Measurements from ENCODE around the gene GINS1.

Gene GINS1

DNA sequence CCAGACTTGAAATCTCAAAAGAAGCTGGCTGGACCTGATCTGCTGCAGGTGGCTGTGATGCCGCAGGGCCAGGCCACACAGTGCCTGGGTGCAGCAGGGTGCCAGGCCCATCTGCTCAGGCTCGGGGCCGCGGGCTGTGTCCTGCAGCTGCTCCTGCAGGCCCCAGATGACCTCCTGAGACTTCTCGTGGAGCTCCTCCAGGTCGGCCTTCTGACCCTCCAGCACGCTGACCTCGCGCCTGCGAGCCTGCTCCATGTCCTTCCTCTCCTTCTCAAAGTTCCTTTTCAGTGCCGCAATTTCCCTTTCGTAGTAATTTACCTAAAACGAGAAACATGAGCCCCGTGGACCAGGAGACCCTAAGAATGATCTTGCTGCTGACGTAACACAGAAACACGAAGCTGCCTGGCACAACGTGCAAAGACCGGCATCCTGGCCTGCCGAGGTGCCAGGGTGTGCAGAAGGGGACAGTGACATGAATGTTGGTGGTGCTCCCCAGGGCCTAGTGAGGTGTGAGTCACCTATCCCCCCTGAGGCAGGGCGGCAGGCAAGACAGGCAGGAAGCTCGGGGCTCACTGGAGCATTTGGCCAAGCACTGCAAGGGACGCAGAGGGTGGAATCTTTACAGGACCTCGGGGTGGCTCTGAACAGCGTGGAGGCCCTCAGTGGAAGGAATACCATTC is 71.6 kb downstream of the GINS1 start:
- DNase-seq, result no peak

DNA sequence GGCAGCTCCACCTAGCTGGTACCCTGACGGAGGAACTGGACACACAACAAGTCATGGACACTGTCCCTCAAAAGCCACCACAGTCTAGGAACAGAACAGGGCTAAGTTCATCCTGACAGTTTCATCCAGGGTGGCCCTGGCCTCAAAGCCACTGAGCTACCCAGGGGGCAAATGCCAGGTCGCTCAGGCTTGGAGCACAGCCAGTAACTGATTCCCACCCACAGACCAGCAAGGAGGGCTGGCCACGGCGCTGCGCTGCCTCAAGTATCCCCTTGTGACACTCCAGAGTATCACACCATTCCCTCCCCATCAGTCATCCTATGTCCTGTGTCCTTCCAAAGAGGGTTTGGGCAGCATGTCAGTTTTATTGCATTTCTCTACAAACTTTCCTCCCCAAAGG is 72.2 kb downstream of the GINS1 start:
- DNase-seq, result no peak

DNA sequence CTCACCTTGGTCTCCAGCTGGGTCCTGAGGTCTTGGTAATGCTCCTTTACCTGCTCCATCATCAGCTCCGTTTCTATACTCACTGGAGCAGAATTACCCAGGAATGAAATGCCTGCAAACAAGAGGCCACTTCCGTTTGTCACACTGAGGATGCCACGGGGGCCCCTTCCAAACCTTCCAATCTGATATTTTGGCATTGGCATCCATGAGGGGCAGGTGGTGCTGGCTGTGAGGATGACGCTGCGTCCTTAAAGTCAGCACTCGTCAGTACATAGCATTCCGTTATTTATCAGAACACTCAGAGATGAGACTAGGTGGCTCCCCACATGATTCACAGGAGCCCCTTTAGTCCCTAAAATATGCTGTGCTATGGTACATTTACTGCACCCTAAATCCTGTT is 72.7 kb downstream of the GINS1 start:
- no peak for DNase-seq

DNA sequence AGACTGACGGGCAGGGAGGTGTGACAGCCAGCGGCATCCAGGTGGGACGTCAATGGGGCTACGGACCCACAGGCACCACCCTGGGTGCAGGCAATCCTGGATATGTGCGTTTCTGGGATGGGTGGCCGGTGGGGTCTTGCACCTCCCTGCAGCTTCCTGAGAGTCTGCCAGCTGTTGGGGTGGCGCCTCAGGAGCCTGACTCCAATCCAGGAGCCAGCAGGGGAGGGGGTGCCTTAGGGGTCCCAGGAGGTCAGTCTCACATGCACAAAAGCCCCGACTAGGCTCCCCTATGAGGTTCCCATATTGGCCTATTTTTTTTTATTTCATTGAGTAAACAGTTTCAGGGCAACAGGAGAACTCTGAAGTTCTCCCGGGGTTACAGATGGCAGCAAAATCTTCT is 73.3 kb downstream of the GINS1 start:
- DNase-seq, result no peak

DNA sequence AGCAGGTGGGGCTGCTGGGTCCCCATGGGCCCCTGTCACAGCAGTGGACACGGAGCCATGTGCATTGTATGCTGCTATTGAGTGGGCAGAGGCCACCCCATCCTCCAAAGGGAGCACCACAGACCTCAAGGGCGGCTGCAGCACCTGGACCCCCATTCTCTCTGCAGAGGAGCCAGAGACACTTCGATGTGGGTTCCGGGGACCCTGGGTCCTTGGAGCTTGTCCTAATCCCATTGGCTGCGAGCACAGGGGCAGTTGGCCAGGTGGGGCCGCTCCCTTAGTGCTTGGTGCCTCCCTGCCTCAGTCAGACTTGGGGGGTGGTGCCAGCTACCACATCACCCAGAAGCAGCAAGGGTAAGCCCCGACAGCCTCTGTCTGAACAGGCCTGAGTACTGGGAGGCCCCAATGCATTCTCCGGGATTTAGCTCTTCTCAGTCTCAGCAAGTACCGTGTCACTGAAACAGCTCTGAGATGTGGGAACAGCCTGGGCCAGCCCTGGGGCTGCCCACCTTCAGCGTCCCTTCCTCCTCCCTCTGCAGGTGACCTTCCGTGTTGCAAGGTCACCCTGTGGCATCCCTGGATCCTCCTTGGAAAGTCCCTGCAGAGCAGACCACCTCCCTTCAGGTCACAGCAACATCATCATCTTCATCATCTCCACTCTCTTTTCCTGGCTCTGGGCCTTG is 73.9 kb downstream of the GINS1 start:
- no peak for DNase-seq

DNA sequence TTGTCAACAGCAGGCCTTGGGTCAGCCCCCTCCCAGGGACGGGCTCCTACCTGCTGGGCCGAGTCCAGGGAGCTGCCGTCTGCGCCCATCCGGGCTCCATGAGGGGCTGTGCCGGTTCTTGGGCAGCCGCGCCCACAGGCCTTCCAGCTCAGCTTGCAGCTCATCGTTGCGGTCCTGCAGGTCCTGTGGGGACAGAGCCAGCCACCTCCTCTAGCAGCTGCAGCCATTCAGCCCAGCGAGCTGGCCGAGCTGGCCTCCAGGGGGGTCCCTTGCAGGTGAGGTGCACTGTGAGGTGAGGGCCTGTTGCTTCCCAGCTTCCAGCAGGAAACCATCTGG is 74.4 kb downstream of the GINS1 start:
- no peak for DNase-seq

DNA sequence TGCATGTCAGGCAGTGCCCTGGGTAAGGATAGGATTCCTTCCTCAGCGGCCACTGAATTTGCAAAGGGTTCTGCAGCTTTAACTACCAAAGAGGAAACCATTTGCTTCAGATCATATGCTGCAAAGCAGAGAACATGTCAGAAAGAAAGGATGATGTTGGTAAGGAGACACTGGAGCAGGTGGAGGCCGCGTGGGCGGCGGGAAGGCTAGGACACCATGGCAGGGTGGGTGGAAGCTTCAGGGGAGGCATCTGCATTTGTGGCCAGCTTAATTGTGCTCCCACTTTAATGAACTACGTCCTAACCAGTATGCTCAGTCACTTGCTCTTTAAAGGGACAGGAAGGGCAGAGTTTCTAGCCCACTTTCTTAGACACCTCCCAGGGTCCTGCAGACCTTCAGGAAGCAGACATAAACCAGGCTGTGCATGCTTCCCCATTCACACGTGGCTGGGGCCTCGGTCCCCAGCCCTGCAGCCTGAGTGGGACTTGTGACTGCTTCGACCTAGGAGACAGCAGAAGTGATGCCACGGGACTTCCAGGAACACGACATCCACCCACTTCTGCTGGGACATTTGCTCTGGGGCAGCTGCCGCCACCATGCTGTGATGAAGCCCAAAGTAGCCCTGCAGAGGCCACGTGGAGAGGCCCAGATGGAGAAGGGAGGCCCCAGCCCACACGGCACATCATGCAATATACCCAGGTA is 76.1 kb downstream of the GINS1 start:
- DNase-seq, result no peak

DNA sequence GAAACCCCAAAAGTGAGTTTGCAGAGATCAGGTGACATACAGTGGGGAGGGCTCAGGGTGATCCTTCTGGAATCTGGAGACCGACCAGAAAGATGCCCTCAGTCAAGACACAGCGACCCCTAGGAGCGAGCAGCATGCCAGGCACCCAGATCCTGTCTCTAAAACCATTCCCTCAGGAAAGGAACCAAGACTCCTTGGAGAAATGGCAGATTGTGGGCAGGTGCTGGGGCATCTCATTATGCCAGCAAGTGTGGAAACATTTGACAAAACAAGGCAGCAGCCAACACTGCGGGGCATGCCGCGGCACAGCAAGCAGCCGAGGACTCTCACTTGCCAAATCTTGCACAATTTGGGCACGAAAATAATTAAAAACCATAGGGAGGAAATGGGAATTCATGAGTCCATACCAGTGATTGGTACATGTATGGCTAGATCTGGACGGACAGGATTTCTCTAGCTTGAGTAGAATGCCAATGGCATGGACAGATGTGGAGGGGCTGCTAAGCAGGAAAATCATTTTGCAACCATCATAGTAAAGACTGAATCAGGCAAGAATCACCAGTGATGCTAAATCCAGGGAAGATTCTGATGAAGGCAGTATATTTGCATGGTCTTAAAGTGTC is 76.9 kb downstream of the GINS1 start:
- DNase-seq, result no peak

DNA sequence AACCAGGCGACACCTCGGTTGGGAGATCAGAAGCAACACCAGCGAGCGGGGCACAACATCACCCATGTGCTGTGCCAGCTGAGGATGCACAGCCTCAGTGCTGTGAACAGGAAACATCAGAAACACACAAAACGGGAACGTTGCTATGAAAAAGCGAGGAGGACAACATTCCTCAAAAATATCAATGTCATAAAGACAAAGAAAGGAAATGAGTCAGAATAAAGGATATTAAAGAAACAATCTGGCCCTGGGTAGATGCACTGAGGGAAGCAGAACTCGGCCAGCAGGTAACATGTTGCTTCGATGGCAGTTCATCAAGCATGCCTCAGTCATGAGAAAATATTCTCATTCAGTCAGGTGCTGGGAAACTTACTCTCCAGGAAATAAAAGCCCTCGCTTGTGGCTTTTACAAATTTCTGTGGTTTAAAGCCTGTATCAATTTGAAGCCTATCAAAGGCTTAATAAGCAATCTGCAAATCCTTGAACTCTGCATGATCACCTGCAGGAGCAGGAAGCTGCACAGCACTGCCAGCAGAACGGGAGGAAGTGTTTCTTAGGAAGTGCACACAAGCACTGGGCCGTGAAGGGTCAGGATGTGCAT is 77.5 kb downstream of the GINS1 start:
- no peak for DNase-seq

DNA sequence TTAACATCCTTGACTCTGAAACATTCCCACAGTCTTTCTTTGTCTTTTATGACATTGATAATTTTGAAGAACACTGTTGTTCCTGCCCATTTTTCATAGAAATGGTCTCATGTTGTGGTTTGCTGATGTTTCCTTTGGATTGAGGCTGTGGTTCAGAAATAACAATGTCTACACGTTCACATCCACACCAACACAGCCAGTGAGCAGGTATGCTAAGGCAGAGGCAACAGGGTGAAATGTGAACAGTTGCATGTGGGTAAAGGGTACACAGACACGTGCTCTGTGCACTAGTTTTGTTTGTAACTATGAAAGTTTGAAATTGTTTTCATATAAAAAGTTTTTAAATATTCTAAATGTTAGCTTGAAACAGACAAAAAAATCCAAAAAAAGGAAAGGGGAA is 78.4 kb downstream of the GINS1 start:
- no peak for DNase-seq

DNA sequence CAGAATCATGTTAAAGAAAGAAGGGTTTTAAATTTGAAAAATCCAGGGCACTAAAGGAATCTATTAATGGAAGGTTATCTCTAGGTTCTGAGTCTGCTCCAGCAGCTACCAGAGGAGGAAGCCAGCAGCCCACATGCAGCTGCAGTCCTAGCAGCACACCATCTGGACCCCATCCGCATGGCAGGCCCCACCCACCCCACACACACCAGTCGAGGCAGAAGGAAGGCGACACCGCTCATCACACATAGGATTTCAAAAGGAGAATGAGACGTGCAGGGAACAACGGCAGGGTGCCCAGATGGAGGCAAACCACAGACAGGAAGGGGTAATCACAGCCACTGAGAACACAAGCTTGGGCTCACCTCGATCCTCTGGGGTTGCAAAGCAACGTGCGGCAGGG is 78.9 kb downstream of the GINS1 start:
- no peak for DNase-seq

DNA sequence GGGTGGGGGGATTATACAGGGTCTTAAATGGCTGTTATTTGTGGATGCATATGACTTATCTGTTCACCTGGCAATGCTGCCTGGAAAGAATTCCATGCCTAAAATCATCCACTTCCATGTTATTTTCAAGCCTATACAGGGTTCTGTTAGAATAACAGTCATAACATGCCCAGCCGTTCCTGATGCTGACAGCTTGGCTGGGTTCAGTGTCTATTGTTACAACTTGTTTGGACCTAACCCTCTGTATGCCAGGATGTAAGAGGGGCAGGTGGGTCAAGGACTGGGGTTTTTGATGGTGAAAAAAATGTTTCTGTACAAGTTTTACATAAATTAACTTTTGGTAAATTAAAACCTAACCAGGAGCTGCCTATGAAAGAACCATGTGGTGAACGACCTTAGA is 79.8 kb downstream of the GINS1 start:
- DNase-seq, result no peak

DNA sequence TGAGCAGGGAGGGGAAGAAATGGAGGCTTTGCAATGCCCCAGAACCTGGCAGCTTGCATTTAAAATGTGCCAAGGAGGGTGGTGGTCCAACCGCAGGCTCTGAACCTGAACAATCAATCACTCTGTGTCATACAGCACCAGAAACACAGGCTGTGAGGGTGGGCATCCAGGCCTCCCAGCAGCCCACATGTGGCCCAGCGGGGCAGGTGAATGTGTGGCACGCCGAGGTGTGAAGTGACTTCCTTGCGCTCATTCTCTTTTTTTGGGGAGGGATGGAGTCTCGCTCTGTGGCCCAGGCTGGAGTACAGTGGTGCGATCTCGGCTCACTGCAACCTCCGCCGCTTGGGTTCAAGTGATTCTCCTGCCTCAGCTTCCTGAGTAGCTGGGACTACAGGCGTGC is 80.5 kb downstream of the GINS1 start:
- no peak for DNase-seq

DNA sequence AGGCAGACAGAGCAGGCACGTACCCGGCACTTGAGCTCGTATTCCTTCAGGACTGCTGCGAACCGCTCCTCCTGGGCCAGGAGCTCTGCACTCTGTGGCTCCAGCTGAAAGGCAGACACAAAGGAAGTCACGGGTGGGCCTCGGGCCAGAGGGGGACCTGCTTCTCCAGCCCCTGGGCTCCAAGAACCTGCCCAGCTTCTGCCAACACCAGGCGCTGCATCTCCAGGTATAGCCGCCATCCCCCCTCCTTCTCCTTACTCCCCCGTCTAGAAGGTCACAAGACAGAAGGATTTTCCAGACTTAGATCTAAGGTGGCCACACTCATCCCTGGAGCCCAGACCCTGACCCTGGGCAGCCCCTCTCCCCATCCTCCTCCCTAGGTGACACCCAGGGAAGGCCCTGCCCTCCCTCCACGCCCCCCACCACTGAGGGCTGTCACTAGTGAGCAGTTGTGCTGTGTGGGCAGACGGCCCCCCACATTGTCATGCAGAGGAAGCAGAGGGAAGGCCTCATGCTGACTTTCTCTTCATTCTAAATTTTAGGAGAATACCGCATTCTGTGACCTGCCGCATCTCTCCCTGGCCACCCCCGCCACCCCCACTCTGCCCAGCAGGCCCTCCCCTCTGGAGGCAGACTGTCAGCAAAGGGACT is 81.9 kb downstream of the GINS1 start:
- no peak for DNase-seq

DNA sequence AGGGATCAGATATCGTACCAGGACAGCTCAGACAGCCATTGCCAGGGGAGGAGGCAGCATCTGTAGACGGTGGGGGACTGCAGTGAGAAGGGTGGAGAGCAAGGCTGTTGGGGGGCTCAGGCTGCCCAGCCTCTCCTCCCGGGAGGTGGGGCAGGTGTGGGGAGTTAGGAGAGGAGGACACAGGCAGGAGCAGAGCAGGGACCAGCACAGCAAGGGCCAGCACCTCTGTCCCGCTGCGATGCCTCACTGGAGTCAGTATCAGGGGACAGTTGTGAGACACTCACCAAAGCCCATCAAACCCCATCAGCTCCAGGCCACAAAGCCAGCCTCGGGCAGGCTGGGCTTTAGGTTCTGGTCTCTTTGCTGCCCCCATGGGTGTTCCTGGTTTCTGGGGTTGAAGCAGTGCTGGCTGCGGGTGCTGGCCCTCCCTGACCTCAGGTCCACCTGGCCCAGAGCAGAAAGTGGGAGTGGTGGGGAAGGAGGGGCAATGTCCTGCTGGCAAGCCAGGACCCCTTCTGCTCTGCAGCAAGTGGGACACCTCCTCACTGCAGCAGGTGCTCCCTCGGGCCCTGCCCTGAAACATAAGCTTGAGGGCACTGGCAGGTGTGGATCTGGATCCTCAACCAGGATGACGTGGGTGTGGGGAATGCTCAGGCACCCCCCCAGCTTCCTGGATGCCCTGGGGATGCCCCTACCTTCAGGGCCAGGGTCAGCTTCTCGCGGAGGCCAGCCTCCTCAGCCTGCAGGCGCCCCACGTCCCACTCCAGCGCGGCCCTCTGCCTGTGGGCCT is 83.4 kb downstream of the GINS1 start:
- DNase-seq, result no peak

DNA sequence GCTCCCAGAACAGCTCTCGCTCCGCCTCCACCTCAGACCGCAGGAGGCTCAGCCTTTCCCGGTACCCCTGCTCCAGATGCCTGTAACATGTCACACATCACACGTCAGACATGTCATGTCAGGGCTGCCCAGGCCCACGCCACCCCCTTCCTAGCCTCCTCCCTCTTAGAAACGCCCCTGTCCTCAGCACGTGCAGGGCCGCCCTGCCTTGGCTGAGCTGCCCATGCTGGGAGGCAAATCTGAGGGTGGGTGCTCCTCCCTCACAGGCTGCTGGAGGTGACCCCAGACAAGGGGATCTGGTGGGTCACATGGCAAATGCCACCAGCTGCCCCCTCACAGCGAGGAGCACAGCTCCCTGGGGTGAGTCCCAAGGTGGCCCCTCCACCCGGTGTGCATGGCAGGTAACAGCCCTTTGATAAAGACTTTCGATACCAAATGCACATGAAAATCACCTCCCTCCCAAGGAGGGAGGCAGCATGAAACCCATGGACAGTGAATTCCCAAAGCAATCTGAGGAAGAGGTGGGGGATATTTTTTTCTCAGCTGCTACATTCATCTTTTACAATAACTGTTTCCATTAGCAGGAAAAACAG is 84.1 kb downstream of the GINS1 start:
- no peak for DNase-seq

DNA sequence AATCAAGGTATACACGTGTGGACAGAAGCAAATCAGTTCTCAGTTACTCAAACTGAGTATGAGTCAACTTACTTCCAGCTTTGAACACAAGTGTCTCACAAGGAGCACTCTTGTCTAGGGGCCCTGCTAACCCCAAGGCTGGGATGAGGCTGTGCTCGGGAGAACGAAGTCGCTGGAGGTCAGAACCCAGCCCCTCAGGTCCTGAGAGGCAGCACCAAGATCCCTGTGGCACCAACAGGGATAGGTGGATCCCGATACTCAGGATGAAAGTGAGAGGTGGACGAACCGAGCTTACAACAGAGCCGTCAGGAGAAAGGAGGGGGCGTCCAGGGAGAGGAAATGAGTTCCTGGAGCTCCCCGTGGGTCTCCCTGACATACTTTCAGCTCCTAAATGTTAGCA is 85.7 kb downstream of the GINS1 start:
- DNase-seq, result no peak

DNA sequence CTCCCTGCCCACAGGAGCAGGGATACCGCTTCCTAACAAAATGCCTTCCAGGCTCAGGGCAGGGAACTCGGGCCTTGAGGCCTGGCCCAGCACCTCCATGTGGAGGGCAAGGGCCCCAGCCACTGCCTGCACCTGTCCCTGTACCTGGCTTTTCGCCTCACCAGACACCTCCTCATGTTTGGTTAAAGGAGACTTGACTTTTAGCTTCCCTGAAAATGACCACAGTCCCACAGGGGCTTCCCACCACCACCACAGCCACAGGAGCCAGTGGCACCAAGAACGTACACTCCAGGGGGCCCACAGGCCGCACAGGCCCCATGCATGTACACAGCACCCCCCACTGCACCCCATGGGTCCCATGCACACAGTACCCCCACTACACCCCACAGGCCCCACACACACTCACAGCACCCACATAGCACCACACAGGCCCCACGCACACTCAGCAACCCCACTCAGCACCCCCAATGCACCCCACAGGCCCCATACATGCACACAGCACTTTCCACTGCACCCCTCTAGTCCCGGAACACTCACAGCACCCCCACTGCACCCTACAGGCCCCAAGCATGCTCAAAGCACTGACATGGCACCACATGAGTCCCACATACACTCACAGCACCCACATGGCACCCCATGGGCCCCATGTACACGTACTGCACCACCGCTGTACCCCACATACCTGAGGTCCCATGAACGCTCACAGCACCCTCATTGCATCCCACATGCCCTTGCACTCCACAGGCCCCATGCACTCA is 86.5 kb downstream of the GINS1 start:
- DNase-seq, result no peak

DNA sequence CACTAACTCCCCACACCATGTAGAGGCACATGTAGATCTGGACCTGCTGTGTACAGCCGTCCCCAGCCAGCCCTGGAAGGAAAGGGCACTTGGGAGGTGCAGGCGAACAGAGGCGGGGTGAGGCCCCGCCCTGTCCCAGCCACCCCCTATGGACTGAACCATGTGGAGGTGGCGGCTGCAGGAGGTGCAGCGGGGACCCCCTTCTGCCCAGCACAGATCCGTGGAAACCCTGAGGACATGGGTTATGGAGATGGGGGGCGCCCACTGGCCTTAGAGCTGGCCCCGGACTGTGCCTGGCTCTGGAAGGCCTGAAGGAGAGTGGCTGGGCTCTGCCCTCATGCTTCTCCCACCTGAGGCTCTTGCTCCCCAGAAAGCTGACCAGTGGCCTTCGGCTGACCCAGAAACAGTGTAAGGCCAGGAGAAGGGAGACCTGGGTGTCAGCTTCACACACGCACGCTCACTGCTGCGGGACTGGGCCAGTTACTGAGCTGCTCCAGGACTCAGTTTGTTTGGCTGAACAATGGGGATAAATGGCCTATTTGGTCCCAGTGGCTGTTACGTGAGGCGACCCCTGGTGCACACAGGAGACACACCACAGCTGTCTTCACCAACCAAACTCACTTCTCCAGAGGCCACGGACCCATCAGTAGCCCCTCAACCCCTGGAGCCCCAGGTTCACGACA is 87.2 kb downstream of the GINS1 start:
- no peak for DNase-seq

DNA sequence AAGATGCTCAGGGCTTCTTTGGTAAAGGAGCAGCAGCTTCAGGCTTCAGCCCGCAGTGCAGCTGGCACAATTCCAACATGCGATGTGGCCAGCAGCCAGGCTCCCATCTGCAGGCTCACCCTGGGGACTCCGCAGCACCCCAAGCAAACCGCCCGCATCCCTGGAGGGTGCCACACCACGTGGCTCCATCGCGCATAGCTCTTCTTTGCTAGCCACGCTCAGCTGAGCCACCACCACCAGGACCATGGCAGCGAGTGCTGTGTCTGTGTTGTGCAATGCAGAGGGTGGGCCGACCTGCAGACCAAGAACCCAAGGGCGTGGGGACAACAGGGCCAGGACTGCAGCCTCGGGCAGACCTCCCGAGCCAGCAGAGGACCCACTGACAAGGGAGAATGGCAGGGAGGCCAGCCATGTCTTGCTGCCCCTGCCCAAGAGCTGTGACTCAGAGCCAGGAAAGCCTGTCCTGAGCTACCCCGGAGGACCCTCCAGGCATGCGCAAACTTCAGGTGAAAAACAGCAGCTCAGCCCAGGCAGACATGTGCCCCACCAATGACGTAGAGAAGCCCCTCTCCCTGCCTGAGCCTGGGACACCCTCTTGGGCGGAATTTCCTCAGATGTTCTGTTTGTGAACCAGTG is 87.8 kb downstream of the GINS1 start:
- DNase-seq, result no peak

Data from right forelimb (tissue), 1 donor.